H1 (cell line): ENCODE data around the gene CTIF. TPM values are rescaled to one million over a fixed set of nuclear protein-coding genes. Genes with fewer than 3 reads are reported as not detected.

ENCODE experiments used
- BCL11A ChIP-seq, 2 experiments: IDR thresholded peaks; one replicate each; pipeline ENCODE4 v1.6.1; 2011; ENCODE audit warnings: low read depth in 2 of 2, low read length in 2 of 2, mild to moderate bottlenecking in 2 of 2
- CHD1 ChIP-seq: IDR thresholded peaks from 2 replicates; pipeline ENCODE4 v1.6.1; 2012; ENCODE audit warnings: low read depth, low read length, improper control_type of control experiment
- CHD7 ChIP-seq: fragments of 300-600 bp; sonication (generic); IDR thresholded peaks from 2 replicates; pipeline ENCODE4 v1.7.1; 2012; ENCODE audit warnings: low read length, moderate library complexity, mild to moderate bottlenecking, inconsistent platforms; ENCODE audit not compliant: insufficient replicate concordance
- CTCF ChIP-seq, 3 experiments: IDR thresholded peaks; 1 replicate in 2 of 3; 2 replicates in 1 of 3; pipeline versions ENCODE4 v1.5.1 to v1.6.1; 2011; ENCODE audit warnings: low read length in 3 of 3, mild to moderate bottlenecking in 3 of 3, inconsistent platforms in 2 of 3, low read depth in 1 of 3, moderate library complexity in 1 of 3; ENCODE audit not compliant: insufficient read depth in 1 of 3; ENCODE audit errors: control extremely low read depth in 1 of 3
- JUN ChIP-seq: IDR thresholded peaks from 2 replicates; pipeline ENCODE4 v1.6.1; 2011; ENCODE audit warnings: low read depth, mild to moderate bottlenecking, improper control_type of control experiment, low read length
- KDM4A ChIP-seq: IDR thresholded peaks from one replicate; pipeline ENCODE4 v1.7.1; 2012; ENCODE audit warnings: low read depth, mild to moderate bottlenecking, moderate library complexity, low read length, inconsistent platforms; ENCODE audit not compliant: severe bottlenecking
- KDM5A ChIP-seq: fragments of 200-600 bp; IDR thresholded peaks from 2 replicates; pipeline ENCODE4 v1.7.1; 2012; ENCODE audit warnings: mild to moderate bottlenecking, low read length, inconsistent platforms, mixed read lengths
- SUZ12 ChIP-seq: fragments of 200-600 bp; sonication (generic); IDR thresholded peaks from 2 replicates; pipeline ENCODE4 v1.6.1; 2012; ENCODE audit warnings: mild to moderate bottlenecking, inconsistent platforms, low read length, moderate library complexity, mixed read lengths
- polyA plus RNA-seq, 7 experiments: library from polyadenylated mRNA; depleted of rRNA in 3 of 7; stranded (reverse) in 5 of 7; unstranded in 2 of 7; fragments of >200 nt in 5 of 7; fragments of 200-250 nt in 2 of 7; gene quantifications; 1 replicate in 5 of 7; 2 replicates in 1 of 7; 4 replicates in 1 of 7; pipeline versions ENCODE4 v1.2.1 to v1.2.3, GENCODE V29; 2011 to 2013; ENCODE audit warnings: missing spikeins in 2 of 7, mixed read lengths in 2 of 7
- total RNA-seq: library from RNA; stranded (reverse); fragmentation: NEBNext Ultra II Directional; extraction: Animal tissue kit (Norgen Biotek cat#: 25700); gene quantifications from 2 replicates; pipeline ENCODE4 v1.2.1, GENCODE V29; 2021

CTIF gene
- total and polyA plus RNA-seq, 2 of the 8 experiments (the other 6 are each of a cell fraction or from before 2014, with no cell fraction given) = 9.0 to 17.8 TPM

GRCh38 chr18:48718251-48718959 is 179.6 kb downstream of the CTIF start (continued):
- TF ChIP-seq SUZ12 = no peak
- no peak for TF ChIP-seq KDM5A
- TF ChIP-seq CHD1 = no peak
- TF ChIP-seq CTCF (IDR thresholded peaks at IDR 0.05; ENCODE audit: control extremely low read depth in 1 of 3, insufficient read depth in 1 of 3, low read depth in 1 of 3, low read length in 3 of 3) = no peak
- no peak for TF ChIP-seq JUN
- no peak for TF ChIP-seq KDM4A
- no peak for TF ChIP-seq BCL11A (IDR thresholded peaks at IDR 0.05; ENCODE audit: low read depth in 2 of 2, low read length in 2 of 2)
- TF ChIP-seq CHD7 = no peak
